K562 (cell line): ENCODE measurements around the gene DNAJB13. TPM values are rescaled to one million over a fixed set of nuclear protein-coding genes. Genes with fewer than 3 reads are reported as not detected.

Source experiments
- ATAC-seq: fragments of 200-7000 bp; cut with Tn5 transposase; 3 replicates; pipeline ENCODE4 v1.9.1; 2020; ENCODE audit warnings: moderate library complexity
- BruUV-seq: library from RNA; stranded (reverse); fragments of 400-500 nt; replicated peaks from 2 replicates; lab custom pipeline; 2021; lab: Mats Ljungman, UMichigan
- CTCF ChIA-PET: fragments of 300-600 bp; formaldehyde crosslinking; extraction: SDS; loops from one replicate; lab custom pipeline; 2021; ENCODE audit warnings: low intra/inter-chr PET ratio; lab: Yijun Ruan, JAX
- POLR2A ChIA-PET: fragments of 300-600, 350-650 bp; sonication (Branson Sonifier 250); formaldehyde crosslinking; extraction: SDS; loops from one replicate; lab custom pipeline; 2021; ENCODE audit warnings: antibody characterized with exemption, inconsistent platforms; lab: Yijun Ruan, JAX
- DNase-seq, 4 experiments: peaks; one replicate each; pipeline versions ENCODE4 v3.0.0 to v3.0.0-alpha.2; 2011 to 2018; ENCODE audit warnings: low spot score in 3 of 4, mixed read lengths in 3 of 4; ENCODE audit errors: extremely low read depth in 1 of 4
- FAIRE-seq: peaks from 2 replicates; lab custom pipeline; 2011; peaks lifted over from hg19 to GRCh38; lab: Jason Lieb, UNC
- H2AFZ ChIP-seq: 2 replicates; pipeline ENCODE4 v1.6.0; 2011; ENCODE audit warnings: low read depth, low read length, control low read depth, inconsistent platforms
- H3K27ac ChIP-seq: fragments of 200-600 bp; 3 replicates; pipeline ENCODE4 v1.8.0; 2011; ENCODE audit warnings: low read depth, mild to moderate bottlenecking, control low read depth, inconsistent platforms, low read length, moderate library complexity, mixed read lengths; ENCODE audit errors: extremely low read depth
- H3K27me3 ChIP-seq, 2 experiments: fragments of 300-600 bp in 1 of 2; 2 replicates in 1 of 2; 3 replicates in 1 of 2; pipeline versions ENCODE4 v1.6.0 to v1.8.0; 2011; ENCODE audit warnings: inconsistent platforms in 2 of 2, low read length in 2 of 2, mild to moderate bottlenecking in 1 of 2, mixed read lengths in 1 of 2, moderate library complexity in 1 of 2; ENCODE audit not compliant: control insufficient read depth in 2 of 2, insufficient read depth in 2 of 2
- H3K36me3 ChIP-seq: fragments of 300-600 bp; 3 replicates; pipeline ENCODE4 v1.8.0; 2011; ENCODE audit warnings: mild to moderate bottlenecking, low read length, inconsistent platforms; ENCODE audit not compliant: control insufficient read depth, insufficient read depth
- H3K4me1 ChIP-seq, 2 experiments: fragments of 200-600 bp in 1 of 2; replicated peaks in 1 of 2; 2 replicates in 1 of 2; 3 replicates in 1 of 2; pipeline versions ENCODE4 v1.5.1 to v1.8.0; 2011; ENCODE audit warnings: inconsistent platforms in 2 of 2, low read length in 2 of 2, mild to moderate bottlenecking in 1 of 2, mixed read lengths in 1 of 2, moderate library complexity in 1 of 2; ENCODE audit not compliant: control insufficient read depth in 2 of 2, insufficient read depth in 2 of 2
- H3K4me2 ChIP-seq: 2 replicates; pipeline ENCODE4 v1.6.1; 2011; ENCODE audit warnings: low read length, control low read depth, inconsistent platforms, mixed read lengths; ENCODE audit not compliant: insufficient read depth
- H3K4me3 ChIP-seq: fragments of 200-600 bp; sonication (generic), shearing (Covaris generic); 2 replicates; pipeline ENCODE4 v1.5.1; 2016; ENCODE audit warnings: control low read depth, inconsistent platforms
- H3K79me2 ChIP-seq: fragments of 200-600 bp; 3 replicates; pipeline ENCODE4 v1.8.0; 2011; ENCODE audit warnings: low read length, inconsistent platforms; ENCODE audit not compliant: control insufficient read depth, insufficient read depth
- H3K9ac ChIP-seq, 2 experiments: 2 replicates each; pipeline versions ENCODE4 v1.6.0 to v1.6.1; 2011; ENCODE audit warnings: low read depth in 2 of 2, low read length in 2 of 2, control low read depth in 1 of 2, inconsistent platforms in 1 of 2, mild to moderate bottlenecking in 1 of 2, mixed read lengths in 1 of 2; ENCODE audit not compliant: insufficient read depth in 1 of 2
- H3K9me1 ChIP-seq: one replicate; pipeline ENCODE4 v1.6.0; 2011; ENCODE audit warnings: inconsistent platforms, mild to moderate bottlenecking, low read length, moderate library complexity; ENCODE audit not compliant: control insufficient read depth, insufficient read depth
- H3K9me3 ChIP-seq: replicated peaks from 2 replicates; pipeline ENCODE4 v1.5.1; 2011; ENCODE audit warnings: low read depth, low read length, inconsistent platforms; ENCODE audit not compliant: control insufficient read depth, insufficient read depth
- H4K20me1 ChIP-seq: replicated peaks from 2 replicates; pipeline ENCODE4 v1.6.1; 2011; ENCODE audit warnings: low read length, inconsistent platforms, mixed read lengths; ENCODE audit not compliant: control insufficient read depth, insufficient read depth
- AFF4 ChIP-seq: sonication (generic); formaldehyde crosslinking; IDR thresholded peaks from 2 replicates; pipeline ENCODE4 v1.8.0; 2023; ENCODE audit warnings: mild to moderate bottlenecking, missing genetic modification reagents
- BCOR ChIP-seq: fragments of 450-650 bp; IDR thresholded peaks from 2 replicates; pipeline ENCODE4 v1.6.1; 2016
- CHAMP1 ChIP-seq: fragments of 450-650 bp; IDR thresholded peaks from 2 replicates; pipeline ENCODE4 v1.6.1; 2016; ENCODE audit warnings: mild to moderate bottlenecking
- DEAF1 ChIP-seq: fragments of 450-650 bp; formaldehyde crosslinking; IDR thresholded peaks from 2 replicates; pipeline ENCODE4 v1.4.0; 2020; ENCODE audit warnings: mild to moderate bottlenecking, moderate library complexity
- FOXM1 ChIP-seq, 2 experiments: fragments of 450-650 bp in 1 of 2; sonication (generic) in 1 of 2; formaldehyde crosslinking in 1 of 2; IDR thresholded peaks; 2 replicates each; pipeline versions ENCODE4 v1.6.1 to v1.9.0; 2017 to 2022; ENCODE audit warnings: low read depth in 2 of 2, mild to moderate bottlenecking in 2 of 2, missing genetic modification reagents in 1 of 2, moderate library complexity in 1 of 2
- HMGN3 ChIP-seq: IDR thresholded peaks from 2 replicates; pipeline ENCODE4 v1.6.1; 2011; ENCODE audit warnings: borderline replicate concordance, low read depth, mild to moderate bottlenecking, mixed read lengths, low read length; ENCODE audit not compliant: insufficient read length; ENCODE audit errors: extremely low read depth
- KDM4B ChIP-seq, 2 experiments: fragments of 450-650 bp in 1 of 2; sonication (generic) in 1 of 2; IDR thresholded peaks; 2 replicates each; pipeline ENCODE4 v1.6.1; 2016 to 2017; ENCODE audit warnings: borderline replicate concordance in 2 of 2, antibody characterized with exemption in 1 of 2, low read depth in 1 of 2, mild to moderate bottlenecking in 1 of 2
- MBD2 ChIP-seq: sonication (generic); IDR thresholded peaks from 2 replicates; pipeline ENCODE4 v1.6.1; 2016; ENCODE audit warnings: low read depth, borderline replicate concordance
- PURB ChIP-seq: sonication (generic); formaldehyde crosslinking; IDR thresholded peaks from 2 replicates; pipeline ENCODE4 v1.9.0; 2021; ENCODE audit warnings: low read depth, mild to moderate bottlenecking, missing genetic modification reagents
- RAD51 ChIP-seq: fragments of 450-650 bp; IDR thresholded peaks from 2 replicates; pipeline ENCODE4 v1.7.1; 2016; ENCODE audit warnings: low read depth, mild to moderate bottlenecking, borderline replicate concordance
- SMARCA4 ChIP-seq: fragments of 450-650 bp; IDR thresholded peaks from 2 replicates; pipeline ENCODE4 v1.6.1; 2016
- ZNF668 ChIP-seq: fragments of 250-450 bp; sonication (Bioruptor Pico); IDR thresholded peaks from 2 replicates; pipeline ENCODE4 v1.8.0; 2022; ENCODE audit warnings: mild to moderate bottlenecking, inconsistent platforms
- WGBS: fragments of 100-300 bp; shearing (Covaris generic); methylation state at CpG from one replicate; pipeline ENCODE4 v1.1.6; 2016; ENCODE audit warnings: low coverage, mixed read lengths; ENCODE audit not compliant: insufficient coverage; ENCODE audit errors: missing lambda C conversion rate; 5-methylcytosine and 5-hydroxymethylcytosine counted together
- in situ Hi-C: fragments of 300-500 bp; cut with MboI; formaldehyde crosslinking; loops from 4 replicates; pipeline ENCODE4 v1.15.0; 2018; ENCODE audit warnings: inconsistent platforms, mixed read lengths
- intact Hi-C: fragments of 100-400 bp; cut with micrococcal nuclease; formaldehyde crosslinking; loops from 2 replicates; pipeline ENCODE4 v1.14.2; 2022
- polyA plus RNA-seq, 8 experiments: library from polyadenylated mRNA; depleted of rRNA in 4 of 8; stranded (reverse) in 5 of 8; unstranded in 3 of 8; fragments of >200 nt; fragmentation: Nextera tagmentation in 2 of 8; fragmentation: Illumina TruSeq in 1 of 8; extraction: Ambion mirVana in 2 of 8; extraction: Trizol in 1 of 8; gene quantifications; 2 replicates each; pipeline versions ENCODE4 v1.2.1 to v1.2.3, GENCODE V29; 2011 to 2014; ENCODE audit warnings: inconsistent platforms in 1 of 8, missing spikeins in 1 of 8
- total RNA-seq, 7 experiments: library from RNA; depleted of rRNA in 6 of 7; stranded (reverse); fragments of >200 nt in 6 of 7; fragmentation: Illumina TruSeq in 2 of 7; extraction: Trizol in 2 of 7; gene quantifications; 2 replicates each; pipeline versions ENCODE4 v1.2.1 to v1.2.3, GENCODE V29; 2011 to 2021; ENCODE audit warnings: low replicate concordance in 1 of 7

DNAJB13 gene
- total and polyA plus RNA-seq, 9 of the 15 experiments (the other 6 are each of a cell fraction or from before 2014, with no cell fraction given), result 0.14 TPM; not detected in 8

- H3K27me3 ChIP-seq, result no peaks in the 10 kb centered on the region
- TF ChIP-seq DEAF1 (CRISPR knock-in tag) (peak; percentile 40), BCOR (peak; percentile 95), CHAMP1 (peak; percentile 95), PURB (no peak), AFF4 (CRISPR knock-in tag) (0 out of 2 replicates have a peak, but pooled peaks have one; percentile 18), FOXM1 (IDR thresholded peaks at IDR 0.05; ENCODE audit: low read depth) (peak; percentile 94), FOXM1 (CRISPR knock-in tag; IDR thresholded peaks at IDR 0.05; ENCODE audit: low read depth) (0 out of 2 replicates have a peak, but pooled peaks have one; percentile 61), MBD2 (peak; percentile 81), KDM4B (IDR thresholded peaks at IDR 0.05; ENCODE audit: borderline replicate concordance in 2 of 2, low read depth in 1 of 2) (no peak), SMARCA4 (peak; percentile 98), HMGN3 (peak; percentile 39), RAD51 (peak; percentile 51; the same call in 1 of the 2 replicates), ZNF668 (CRISPR knock-in tag) (no peak; the same call in 1 of the 2 replicates)
Measured at GRCh38 chr11:74011360-74012073, 60.7 kb downstream of the DNAJB13 start.

More at GRCh38 chr11:74011360-74012073, 60.7 kb downstream of the DNAJB13 start:
- ChIA-PET POLR2A (interaction anchor here (0.6 to 1.9 kb wide), 6 partner anchors 9 to 172 kb away, joined by 3 to 8 read pairs (median 3); partner anchors contain the start of gene UCP2), CTCF (no interaction called here)
- WGBS, result 2% methylated on average over 8 of the region's 8 CpGs
- in situ Hi-C loops, result no loop called here
- DNase-seq (peak; percentile 72 to 97 (median 87)), FAIRE-seq (peak; percentile 99), ATAC-seq (peak; percentile 92)
- peaks cover 62 to 68% of the 10 kb centered on the region in 2 experiments for H3K4me1 ChIP-seq
- no peaks in the 10 kb centered on the region for H3K79me2 ChIP-seq
- H3K9ac ChIP-seq, result peak overlapping the region; percentile 45 to 59
- H4K20me1 ChIP-seq, result peaks cover 4% of the 10 kb centered on the region; the same call in 1 of the 2 replicates
- H3K27ac ChIP-seq, result peak overlapping the region; percentile 83
- peaks cover 5% of the 10 kb centered on the region for H3K9me1 ChIP-seq
- intact Hi-C loops, result loop anchor here (1.0 to 5.0 kb wide), 2 partner anchors 28 to 76 kb away; no protein-coding TSS in a partner anchor
- no TSS peak for BruUV-seq
- no peak overlapping the region for H3K4me3 ChIP-seq
- no peaks in the 10 kb centered on the region for H3K36me3 ChIP-seq
- H3K4me2 ChIP-seq, result peak overlapping the region; percentile 26; the same call in 1 of the 2 replicates
- peak overlapping the region; percentile 75 for H2AFZ ChIP-seq
- H3K9me3 ChIP-seq, result no peaks in the 10 kb centered on the region
